Measurements from ENCODE around the gene HAUS2.

The HAUS2 gene

GRCh38 chr15:42605796-42606195, 57.2 kb downstream of the HAUS2 start:
- DNase-seq (ENCODE audit: low read depth in 2 of 2, low spot score in 1 of 2): no peak

DNA sequence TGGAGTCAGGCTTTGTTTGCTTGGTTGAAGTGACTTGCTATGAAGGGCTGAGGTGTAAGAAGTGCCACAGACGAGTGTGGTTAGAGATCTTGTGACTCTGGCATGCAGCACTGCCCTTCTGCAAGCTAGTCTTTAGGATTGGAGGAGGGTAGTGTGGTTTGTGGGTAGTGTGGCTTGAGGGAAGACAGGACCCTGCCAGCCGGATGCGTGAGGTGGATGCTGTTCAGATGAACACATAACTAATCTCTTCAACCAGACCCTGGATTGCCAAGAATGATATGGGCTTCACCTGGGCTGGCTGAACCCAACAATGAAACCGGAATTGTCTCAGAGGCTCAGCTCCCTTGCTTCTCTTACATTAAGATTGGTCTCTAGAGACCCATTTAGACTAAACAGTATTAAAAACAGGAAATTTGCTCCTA, 59.5 kb downstream of the HAUS2 start:
- peak; percentile 3 to 9 for DNase-seq (ENCODE audit: low read depth in 2 of 2, low spot score in 1 of 2)

- no peak for DNase-seq (ENCODE audit: low read depth in 2 of 2, low spot score in 1 of 2)
These were observed 60.3 kb downstream of the HAUS2 start for GRCh38 chr15:42608752-42609488.

- DNase-seq (ENCODE audit: low read depth in 2 of 2, low spot score in 1 of 2): no peak
These were observed 62.9 kb downstream of the HAUS2 start for GRCh38 chr15:42611532-42611931.

- DNase-seq (ENCODE audit: low read depth in 2 of 2, low spot score in 1 of 2): no peak
These were observed 63.8 kb downstream of the HAUS2 start for GRCh38 chr15:42612367-42612912.

GRCh38 chr15:42616107-42616506, 67.5 kb downstream of the HAUS2 start:
- no peak for DNase-seq (ENCODE audit: low read depth in 2 of 2, low spot score in 1 of 2)
